GM23248 (cell line): ENCODE results near the gene SYNE1.

Source experiments
- EZH2 ChIP-seq: fragments of 200-600 bp; sonication (generic); IDR thresholded peaks from 2 replicates; pipeline ENCODE4 v1.6.1; 2018; ENCODE audit warnings: antibody characterized with exemption, mild to moderate bottlenecking; ENCODE audit not compliant: insufficient read depth, poor library complexity, severe bottlenecking
- EZH2phosphoT487 ChIP-seq: fragments of 200-600 bp; sonication (generic); IDR thresholded peaks from 2 replicates; pipeline ENCODE4 v1.6.1; 2018; ENCODE audit warnings: antibody characterized with exemption, moderate library complexity, mild to moderate bottlenecking, low read depth; ENCODE audit not compliant: insufficient read depth

- TF ChIP-seq EZH2 (no peak), EZH2phosphoT487 (no peak)
Measured at GRCh38 chr6:152554851-152555250, 82.3 kb downstream of the SYNE1 start.
